HK-2 (cell line): Measurements from ENCODE around the gene B3GAT1.

Source experiments
- DNase-seq: peaks from one replicate; pipeline ENCODE4 v3.0.0-alpha.2; 2018; ENCODE audit not compliant: unreplicated experiment

Gene B3GAT1

DNA sequence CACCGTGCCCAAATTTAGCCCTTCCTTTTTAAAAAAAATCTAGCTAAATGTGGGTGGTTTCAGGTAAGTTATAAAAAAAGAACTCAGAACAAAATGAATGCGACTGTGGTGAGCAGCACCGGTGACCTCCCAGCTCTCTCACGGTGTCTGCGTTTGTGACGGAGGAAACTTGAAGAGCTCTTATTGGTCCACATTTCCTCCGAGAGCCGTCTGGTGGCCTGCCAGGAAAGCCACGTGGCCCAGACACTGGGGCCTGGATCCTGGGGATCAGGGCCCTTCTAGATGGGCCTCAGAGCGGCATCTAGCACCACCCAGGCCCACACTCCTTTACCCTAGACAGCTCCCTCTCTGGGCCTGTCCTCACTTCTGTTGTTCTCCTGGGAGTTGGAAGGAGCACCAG lies 39.5 kb downstream of the B3GAT1 start:
- DNase-seq = no peak

DNA sequence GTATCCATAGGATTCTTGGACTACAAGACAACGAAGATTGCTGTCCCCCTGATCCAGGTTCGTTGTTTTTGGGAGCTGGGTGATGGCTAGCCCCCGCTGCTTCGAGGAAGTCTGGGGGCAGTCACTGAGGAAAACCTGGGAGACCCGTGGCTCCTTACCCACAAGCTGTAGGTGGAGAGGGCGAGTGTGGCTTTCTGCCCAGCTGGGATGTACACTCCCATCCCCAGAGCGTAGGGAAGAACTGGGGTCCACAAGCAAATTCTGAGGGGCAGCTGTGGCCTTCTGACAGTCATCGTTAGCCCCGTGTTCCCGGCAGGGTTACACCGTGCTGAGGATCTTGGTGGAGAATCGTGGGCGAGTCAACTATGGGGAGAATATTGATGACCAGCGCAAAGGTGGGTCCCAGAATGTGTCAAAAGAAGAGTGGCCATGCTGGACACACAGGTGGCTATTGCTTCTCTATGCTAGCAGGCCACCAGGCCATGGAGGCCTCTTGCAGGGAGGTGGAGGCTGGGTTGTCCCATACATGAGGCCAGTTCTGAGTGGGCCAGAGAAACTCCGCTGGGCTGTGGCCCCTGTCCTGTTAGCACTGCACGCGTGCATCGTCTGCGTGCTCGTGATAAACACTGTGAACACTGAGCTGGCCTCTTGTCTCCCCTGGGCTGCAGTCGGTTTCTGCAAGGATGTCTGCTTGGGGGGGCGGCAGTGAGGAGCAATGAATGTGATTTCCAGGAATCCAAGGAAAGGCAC lies 40.4 kb downstream of the B3GAT1 start:
- DNase-seq = no peak

DNA sequence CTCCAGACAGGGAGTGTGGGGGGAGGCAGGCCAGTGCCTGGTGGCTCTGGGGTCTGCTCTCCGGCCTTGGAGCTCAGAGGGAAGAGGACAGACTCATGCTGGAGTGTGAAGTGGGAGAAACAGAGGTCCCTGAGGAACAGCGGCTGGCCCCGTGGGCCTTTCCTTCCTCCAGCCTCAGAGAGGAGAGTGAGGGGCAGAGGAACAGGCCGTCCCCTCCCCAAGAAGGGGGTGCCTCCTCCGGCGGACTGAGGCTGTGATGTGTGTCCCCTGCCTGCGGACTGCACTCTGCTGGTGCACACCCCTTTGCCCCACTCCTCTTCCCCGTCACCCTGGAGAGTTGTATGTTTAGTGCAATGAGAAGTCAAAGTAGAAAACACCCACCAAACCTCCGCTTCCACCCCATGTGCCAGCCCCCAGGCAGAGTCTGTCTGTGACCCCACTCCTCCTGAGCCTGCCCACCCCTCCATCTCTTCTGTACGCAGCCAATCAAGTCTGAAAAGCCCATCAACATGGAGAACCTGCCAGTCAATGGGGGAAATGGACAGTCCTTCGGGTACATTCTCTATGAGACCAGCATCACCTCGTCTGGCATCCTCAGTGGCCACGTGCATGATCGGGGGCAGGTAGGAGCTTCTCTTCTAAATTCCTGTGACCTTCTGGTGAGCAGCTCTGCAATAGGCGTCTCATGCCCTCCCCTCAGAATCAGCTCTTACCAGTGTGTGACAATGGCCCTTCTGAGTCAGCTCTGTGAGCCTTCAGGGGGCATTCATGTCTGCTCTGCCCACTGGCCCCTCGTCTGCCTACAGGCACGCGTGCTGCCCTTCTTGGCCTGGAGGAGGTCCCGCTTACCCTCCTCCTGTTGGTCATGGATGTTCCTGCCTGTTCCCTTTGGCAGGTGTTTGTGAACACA lies 41.3 kb downstream of the B3GAT1 start:
- DNase-seq = no peak

DNA sequence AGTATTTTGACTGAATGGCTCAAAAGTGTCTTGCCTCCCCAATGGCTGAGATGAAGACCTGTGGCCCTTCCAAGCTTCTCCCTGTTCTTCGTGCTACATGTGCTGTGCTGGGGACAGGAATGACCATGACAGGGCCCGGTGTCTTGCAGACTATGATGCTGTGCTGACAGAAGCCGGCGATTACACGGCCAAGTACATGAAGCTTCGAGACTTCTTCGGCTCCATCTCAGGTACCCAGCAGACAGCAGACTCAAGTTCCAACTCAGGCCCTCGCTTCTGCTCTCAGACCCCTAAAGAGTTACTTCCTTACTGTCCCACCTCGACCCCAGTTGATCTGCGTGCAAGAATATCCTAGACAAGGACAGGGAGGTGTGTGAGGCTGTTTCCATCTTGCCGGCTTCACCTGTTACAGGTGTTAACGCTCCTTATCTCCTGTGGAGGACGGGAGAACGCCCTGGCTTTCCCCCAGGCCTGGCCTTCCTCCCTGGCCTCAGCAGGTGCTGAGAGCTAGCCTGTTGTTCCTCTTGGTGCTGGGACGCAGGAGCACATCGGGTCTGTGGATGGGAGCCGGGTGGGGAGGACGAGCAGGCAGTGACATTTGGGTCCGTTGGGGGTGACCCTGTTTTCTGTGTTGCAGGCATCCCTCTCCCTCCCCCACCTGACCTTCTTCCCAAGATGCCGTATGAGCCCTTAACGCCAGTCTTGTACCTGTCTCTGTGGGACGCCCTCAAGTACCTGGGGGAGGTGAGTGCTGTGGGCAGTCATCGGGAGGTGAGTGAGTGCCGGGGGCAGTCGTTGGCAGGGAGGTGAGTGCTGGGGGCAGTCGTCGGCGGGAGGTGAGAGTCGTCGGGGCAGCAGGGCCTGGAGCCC lies 42.2 kb downstream of the B3GAT1 start:
- DNase-seq = no peak

DNA sequence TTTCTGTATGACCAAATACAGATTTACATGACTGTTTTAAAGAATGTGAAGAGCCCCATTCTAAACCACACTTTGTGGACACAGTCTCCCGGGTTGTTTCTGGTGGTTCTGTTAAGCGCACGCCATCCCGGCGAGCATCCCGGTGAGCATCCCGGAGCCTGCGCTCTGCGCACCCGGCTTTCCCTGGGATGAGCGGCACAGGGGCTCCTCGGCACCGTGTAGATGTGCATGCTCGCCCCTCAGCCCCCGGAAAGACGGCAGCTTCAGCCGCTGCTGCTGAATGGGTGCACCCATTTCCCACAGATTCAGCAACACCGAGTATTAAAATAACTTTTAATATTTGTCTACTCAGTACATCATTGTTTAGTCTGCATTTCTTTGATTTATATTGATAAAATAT lies 44.3 kb downstream of the B3GAT1 start:
- no peak for DNase-seq

DNA sequence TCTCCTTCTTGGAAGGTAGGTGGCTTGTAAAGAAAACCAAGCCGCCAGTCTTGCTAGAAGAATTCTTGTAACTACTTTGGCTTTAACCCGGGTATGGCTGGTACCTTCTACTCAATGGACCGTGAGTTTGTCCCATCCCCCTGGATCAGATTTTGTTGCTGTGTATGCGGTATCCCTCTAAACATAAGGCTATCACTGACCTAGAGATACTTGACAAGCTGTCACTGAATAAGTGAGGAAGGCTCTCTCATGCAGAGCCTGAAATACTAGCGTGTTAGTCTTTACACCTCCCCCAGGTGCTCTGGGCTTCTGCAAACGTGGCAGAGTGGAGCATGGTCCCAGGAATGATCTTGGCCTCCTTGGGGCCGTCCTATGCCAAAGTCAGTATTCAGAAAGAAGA lies 45.8 kb downstream of the B3GAT1 start:
- DNase-seq = no peak

DNA sequence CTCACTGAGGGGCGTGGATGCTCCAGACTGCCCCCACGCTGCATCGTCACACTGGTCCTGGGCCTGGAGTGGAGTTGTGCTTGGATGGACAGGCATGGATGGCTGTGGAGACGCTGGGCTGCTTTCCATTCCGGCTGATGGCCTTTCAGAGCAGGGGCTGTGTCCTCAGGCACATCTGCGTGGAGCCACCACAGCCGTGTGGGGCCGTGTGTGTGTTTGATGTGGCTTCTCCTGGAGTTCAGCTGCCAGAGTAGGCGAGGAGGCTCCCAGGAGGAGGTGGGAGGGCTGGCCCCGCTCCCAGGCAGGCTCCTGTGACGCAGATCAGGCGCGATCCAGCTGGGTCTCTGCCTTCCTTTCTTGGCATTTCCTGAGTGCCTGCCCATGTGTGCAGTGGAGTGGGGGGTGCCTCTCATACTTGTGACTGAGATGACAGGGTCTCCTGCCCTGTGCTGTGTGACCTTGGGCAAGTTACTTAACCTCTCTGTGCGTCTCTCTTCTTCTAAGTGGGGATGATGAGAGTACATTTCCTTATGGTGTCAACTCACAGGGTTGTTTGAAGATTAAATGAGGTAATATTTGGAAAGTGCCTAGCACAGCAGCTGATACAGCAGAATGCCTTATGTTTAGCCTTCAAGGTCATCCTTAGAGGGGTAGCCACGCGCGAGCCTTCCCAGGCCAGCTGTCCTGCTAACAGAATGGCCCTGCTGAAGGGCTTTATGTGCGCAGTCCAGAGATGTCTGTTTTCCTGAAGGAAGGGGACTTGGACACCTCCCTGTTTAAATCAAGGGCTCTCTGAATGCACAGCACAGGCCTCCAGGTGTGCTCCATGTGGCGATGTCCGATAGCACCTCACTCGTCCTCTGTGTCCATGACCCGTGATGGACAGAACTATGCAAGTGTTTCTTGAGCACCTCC lies 46.8 kb downstream of the B3GAT1 start:
- DNase-seq = no peak

DNA sequence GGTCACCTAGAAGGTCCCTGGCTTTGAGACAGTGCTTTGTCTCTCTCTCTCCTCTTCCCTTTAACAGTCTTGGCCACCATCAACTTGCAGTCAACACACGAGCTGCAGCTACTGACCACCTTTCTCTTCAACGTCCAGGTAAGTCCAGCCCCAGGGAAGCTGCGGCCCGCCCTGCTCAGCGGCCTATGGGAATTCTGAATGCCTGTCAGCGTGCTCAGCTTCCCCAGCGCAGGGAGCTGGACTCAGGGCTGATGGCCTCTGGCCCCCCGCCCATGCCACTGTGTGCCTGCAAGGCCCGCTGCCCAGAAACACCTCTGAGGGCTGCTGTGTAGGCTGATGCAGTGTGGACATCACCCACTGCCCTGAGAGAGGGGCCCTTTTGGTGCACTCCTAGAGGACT lies 47.8 kb downstream of the B3GAT1 start:
- no peak for DNase-seq

DNA sequence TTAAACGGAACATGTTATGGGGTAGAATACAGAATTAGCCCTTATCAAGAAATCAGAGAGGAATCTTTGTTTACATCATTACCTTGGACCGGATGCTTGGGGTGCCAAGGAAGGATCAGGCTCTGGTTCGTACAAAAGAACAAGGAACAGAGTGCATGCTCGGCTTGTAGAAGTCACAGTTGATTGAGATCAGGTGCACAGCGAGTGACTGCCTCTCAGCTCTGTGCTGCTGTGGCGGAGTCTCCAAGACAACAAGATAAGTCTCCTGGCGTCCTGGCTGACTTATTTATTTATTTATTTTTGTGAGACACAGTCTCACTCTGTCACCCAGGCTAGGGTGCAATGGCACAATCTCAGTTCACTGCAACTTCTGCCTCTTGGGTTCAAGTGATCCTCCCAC lies 48.5 kb downstream of the B3GAT1 start:
- DNase-seq = no peak

DNA sequence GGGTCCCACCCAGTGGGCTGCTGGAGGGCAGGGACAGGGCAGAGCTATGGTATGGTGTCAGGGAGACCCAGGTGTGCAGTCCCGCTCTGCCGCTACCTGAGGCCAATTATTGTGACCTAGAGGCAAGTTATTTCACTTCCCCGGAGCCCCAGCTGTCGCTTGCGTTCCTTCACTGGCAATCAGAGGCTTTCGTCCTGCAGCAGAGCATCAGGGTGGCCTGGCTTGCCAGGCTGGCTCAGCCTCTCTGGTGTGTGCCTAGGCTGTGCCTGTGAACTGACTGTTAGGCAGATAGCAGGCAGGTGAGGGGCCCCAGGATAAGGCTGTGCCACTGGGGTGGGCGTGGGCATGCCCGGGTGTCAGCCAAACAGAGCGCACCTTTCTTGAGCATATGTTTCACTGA lies 48.9 kb downstream of the B3GAT1 start:
- no peak for DNase-seq

DNA sequence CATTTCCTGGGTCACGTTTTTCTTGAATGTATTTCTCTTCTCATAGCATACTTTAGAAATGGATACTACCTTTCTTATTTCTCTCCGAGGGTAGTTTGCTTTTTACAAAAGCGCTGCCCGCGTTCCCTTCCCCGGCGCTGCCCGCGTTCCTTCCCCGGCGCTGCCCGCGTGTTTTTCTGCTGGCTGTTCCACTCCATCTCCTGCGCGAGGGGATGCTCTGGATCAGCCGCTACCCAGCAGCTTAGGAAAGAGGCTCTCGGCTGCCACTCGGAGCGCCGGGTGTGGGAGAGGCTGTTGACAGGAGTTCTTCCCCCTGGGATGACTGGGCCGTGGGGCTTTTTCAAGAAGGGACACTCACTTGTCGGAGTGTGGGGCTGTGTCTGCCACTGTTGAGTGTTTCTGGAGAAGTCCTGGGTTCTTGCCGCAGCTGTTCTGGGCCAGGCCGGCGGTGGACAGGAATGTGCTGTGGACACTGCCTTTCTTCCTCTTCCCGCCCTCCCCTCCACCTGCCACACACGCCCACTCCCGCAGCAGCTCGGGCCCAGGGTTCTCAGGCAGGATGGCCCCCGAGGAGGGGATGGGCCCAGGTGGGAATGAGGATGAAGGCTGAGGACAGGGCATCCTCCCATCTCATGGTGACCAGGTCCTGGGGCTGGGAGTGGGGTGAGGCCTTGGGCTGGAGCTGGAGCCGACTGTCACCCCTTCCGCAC lies 49.7 kb downstream of the B3GAT1 start:
- no peak for DNase-seq

DNA sequence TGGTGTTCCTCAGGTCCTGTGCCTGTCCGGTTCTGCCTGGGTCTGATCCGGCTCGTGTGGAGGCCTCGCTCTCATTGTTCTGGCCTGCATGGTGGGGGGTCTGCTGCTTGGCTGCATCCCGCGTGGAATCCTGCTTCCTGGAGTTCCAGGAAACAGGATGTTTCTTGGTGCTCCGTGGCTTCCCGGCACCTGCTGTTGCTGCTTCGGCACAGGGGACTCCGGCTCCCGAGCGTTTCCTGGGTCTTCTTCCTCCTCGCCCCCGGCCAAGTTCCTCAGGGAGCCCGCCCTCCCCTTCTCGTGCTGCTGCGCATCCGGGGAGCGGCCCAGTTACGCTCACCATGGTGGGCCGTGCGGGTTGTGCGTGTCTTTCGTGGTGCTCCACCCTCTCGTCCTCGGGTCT lies 50.4 kb downstream of the B3GAT1 start:
- no peak for DNase-seq

DNA sequence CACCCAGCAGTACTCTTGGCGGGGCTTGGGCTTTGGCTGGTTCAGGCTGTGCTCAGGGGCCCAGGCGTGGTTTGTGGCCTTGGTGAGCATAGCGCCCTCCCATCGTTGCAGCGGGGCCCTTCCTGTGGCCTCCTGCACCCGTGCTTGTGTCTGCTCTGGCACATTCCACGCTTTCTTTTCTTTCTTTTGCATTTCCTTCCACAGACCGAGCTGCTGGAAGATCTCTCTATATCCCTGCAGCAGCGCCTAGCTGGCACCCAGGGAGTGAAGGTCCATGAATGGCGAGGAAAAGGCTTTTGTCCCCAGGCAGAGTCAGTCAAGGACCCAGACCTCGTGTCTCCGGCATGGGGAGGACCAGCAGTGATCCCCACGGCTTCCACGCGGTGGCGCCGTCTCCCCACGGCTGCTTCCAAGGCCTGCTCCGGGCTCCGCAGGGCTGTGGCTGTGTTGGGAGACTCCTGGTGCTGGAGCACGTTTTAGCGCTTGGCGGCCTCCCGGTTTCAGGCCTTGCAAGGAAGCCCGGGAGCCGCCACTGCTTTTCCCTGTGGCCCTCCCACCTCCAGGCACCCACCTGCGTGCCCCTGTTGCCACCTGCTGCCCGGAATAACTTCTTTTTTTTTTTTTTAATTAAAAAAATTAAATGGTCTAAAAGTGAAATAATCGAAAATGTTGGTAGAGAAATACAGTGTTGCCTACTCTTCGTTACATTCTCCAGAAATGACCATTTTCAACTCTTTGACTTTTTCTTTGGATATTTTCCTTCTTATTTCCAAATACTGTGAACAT lies 51.8 kb downstream of the B3GAT1 start:
- DNase-seq = peak; percentile 74

DNA sequence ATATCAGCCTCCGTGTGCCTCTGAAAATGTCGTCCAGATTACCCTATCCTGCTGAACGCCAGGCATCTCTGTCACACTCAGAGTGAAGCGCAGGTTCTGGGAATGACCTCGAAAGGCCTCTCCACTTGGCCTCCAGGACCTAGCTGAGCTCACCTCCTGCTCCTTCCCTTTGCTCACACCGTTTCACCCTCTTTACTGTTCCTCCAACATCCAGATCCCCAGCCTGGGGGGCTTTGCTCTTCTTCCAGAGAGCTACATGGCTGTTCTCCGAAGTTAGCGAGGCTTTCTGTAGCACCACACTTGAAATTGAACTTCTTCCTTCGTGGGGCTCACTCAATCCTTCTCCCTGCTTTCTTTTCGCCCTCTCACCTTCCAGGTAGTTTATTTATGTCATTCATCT lies 52.4 kb downstream of the B3GAT1 start:
- no peak for DNase-seq

DNA sequence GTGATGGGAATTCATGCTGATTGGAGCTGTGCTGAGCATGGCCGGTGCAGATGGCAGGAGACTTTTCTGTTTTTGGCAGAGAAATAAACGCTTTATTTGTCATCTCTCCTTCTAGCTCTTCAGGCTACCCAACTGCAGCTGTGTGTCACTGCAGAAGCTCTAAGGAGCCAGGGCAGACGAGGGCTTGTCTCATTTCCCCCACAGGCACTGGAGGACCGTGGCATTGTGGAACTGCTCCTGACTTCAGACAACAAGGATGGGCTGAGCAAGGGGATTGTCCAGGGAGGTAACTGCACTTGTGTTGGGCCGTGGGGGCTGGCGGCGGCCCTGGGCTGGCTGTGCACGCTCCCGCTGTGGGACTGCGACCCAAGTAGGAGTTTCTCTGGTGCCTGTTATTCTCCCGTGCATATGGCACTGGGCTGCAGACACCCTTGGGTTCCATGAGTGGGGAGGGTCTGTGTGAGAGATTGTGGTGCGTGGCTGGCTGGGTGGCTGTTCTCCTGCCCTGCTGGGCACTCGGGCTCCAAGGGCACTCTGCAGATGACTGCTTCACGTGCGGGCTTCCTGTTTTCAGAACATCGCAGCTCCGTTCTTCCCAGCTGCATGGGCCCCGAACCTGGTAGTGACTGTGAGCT lies 53.1 kb downstream of the B3GAT1 start:
- DNase-seq = no peak

DNA sequence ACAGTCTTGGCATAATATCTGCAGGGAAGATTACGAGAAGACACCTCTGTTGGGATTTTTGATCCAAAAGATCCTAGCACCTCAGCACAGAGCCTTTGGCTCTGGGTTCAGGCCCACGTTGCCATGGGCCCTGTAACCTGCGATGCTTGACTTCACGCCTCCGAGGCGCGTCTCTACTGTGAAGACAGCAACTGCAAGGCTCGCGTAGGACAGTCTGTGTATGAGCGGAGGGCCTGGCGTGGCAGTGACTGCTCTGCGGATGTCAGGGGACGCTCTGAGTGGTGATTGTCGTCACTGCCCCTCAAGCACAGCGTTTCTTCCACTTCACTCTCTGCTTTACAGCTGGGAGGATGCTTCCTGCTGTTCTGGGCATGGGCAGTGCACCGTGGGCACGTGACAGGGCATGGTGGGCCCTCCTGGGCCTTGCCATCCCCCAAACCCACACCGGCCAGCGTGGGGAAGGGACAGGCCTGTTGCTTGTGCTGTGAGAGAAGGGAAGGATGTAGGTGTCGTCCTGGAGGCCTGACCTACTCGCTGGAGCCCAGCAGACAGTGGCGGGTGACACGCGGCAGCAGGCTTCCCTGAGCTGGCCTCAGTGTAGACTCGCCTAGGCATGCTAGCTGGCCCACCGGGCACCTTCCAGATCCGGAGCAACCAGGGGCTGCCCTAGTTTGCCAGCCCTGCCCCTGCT lies 53.7 kb downstream of the B3GAT1 start:
- no peak for DNase-seq

DNA sequence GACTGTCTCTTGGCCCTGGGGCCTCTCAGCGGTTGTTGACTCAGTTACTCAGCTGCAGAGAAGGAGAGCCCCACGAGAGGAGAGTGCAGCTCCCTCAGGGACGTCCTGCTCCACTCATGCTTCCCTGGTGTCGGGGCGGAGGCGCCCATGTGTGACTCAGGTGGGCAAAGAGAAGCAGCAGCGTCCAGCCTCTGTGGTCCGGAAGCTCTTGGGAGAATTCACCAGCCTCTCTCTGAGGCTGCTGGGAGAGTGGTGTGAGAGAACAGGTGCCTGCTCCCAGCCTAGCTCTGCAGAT lies 54.5 kb downstream of the B3GAT1 start:
- DNase-seq = no peak

DNA sequence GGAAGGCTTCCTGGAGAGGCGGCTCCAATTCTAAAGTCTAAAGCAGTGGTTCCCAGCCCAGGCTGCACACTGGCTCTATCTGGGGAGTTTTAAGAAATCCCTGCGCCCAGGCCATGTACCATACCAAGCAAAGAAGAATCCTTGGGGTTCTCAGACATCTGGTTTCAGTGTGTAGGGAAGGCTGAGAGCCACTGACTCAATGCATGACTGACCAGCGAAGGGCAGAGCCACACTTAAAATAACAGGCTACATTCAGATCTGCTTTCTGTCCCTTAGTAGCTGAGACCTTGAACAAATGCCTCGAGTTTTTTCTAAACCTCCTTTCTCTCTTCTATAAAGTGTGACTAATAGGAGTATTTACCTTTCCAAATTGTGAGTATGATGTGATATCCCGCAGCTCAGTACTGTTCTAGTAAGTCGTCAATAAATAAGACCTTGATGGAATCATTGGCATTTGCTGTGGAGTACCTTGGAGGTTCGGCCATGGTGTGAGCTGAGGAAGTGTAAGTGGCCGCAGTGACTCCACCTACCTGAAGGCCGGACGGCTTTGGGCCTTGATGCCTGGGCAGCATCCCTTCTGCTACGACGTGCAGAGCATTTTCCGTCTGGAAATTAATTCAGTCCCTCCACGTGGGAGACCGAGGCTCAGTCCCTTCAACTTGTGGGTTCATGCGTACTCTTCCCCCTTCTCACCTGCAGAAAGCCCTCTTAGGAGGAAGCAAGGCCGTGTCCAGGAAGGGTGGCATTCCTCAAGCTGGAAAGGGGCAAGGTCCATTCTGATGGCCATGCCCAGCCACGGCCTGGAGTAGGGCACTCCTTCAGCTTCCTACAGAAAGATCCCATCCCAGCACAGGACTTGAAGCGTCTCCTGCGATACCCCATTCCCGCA lies 55.1 kb downstream of the B3GAT1 start:
- no peak for DNase-seq
